PC-3 (cell line): ENCODE data around the gene LAMA2. TPM values are rescaled to one million over a fixed set of nuclear protein-coding genes. Genes with fewer than 3 reads are reported as not detected.

Experiments
- ATAC-seq: fragments of 200-7000 bp; cut with Tn5 transposase; 2 replicates; pipeline ENCODE4 v1.9.1; 2020; ENCODE audit warnings: mild to moderate bottlenecking, moderate library complexity
- BruUV-seq: library from RNA; stranded (reverse); fragments of 400-500 nt; replicated peaks from 2 replicates; lab custom pipeline; 2021; lab: Mats Ljungman, UMichigan
- CTCF ChIA-PET: fragments of 300-600 bp; sonication (Branson Sonifier 250); formaldehyde crosslinking; loops from one replicate; lab custom pipeline; 2022; ENCODE audit warnings: antibody characterized with exemption; lab: Charles Lee
- POLR2A ChIA-PET: fragments of 300-600 bp; sonication (Branson Sonifier 250); formaldehyde crosslinking; loops from one replicate; lab custom pipeline; 2022; ENCODE audit warnings: antibody characterized with exemption; ENCODE audit not compliant: unreplicated experiment; lab: Charles Lee
- DNase-seq: peaks from one replicate; pipeline ENCODE4 v3.0.0-alpha.2; 2015
- H2AFZ ChIP-seq: fragments of 300-600 bp; sonication (generic); 2 replicates; pipeline ENCODE4 v1.6.0; 2016; ENCODE audit warnings: antibody characterized with exemption, low read length
- H3F3A ChIP-seq: fragments of 300-600 bp; sonication (generic); one replicate; pipeline ENCODE4 v1.6.0; 2017; ENCODE audit warnings: antibody characterized with exemption, low read length, control low read depth, mild to moderate bottlenecking; ENCODE audit not compliant: unreplicated experiment
- H3K27ac ChIP-seq: fragments of 300-600 bp; sonication (generic); 2 replicates; pipeline ENCODE4 v1.5.1; 2016; ENCODE audit warnings: mild to moderate bottlenecking, low read length
- H3K27me3 ChIP-seq: fragments of 300-600 bp; sonication (generic); 2 replicates; pipeline ENCODE4 v1.6.1; 2016; ENCODE audit warnings: low read length, mixed read lengths
- H3K36me3 ChIP-seq: fragments of 300-600 bp; sonication (generic); 2 replicates; pipeline ENCODE4 v1.6.1; 2016; ENCODE audit warnings: low read depth, mixed run types, low read length, mixed read lengths
- H3K4me1 ChIP-seq: fragments of 300-600 bp; sonication (generic); 2 replicates; pipeline ENCODE4 v1.5.1; 2016; ENCODE audit warnings: low read length; ENCODE audit not compliant: insufficient read depth
- H3K4me2 ChIP-seq: fragments of 300-600 bp; sonication (generic); 2 replicates; pipeline ENCODE4 v1.6.0; 2016; ENCODE audit warnings: low read length
- H3K4me3 ChIP-seq: fragments of 300-600 bp; sonication (generic); 2 replicates; pipeline ENCODE4 v1.5.1; 2016; ENCODE audit warnings: mild to moderate bottlenecking, low read length, mixed read lengths
- H3K79me2 ChIP-seq: fragments of 300-600 bp; sonication (generic); 2 replicates; pipeline ENCODE4 v1.6.1; 2017; ENCODE audit warnings: low read length, mixed read lengths
- H3K9ac ChIP-seq: fragments of 300-600 bp; sonication (generic); 2 replicates; pipeline ENCODE4 v1.6.0; 2016; ENCODE audit warnings: mild to moderate bottlenecking, low read length
- H3K9me2 ChIP-seq: fragments of 300-600 bp; sonication (generic); replicated peaks from 2 replicates; pipeline ENCODE4 v1.6.1; 2016; ENCODE audit warnings: mixed run types, low read length, mixed read lengths
- H3K9me3 ChIP-seq: fragments of 300-600 bp; sonication (generic); 2 replicates; pipeline ENCODE4 v1.6.1; 2016; ENCODE audit warnings: low read length, mixed read lengths
- H4K20me1 ChIP-seq: fragments of 300-600 bp; sonication (generic); 2 replicates; pipeline ENCODE4 v1.6.1; 2016; ENCODE audit warnings: low read length, mixed read lengths
- EZH2 ChIP-seq: fragments of 300-600 bp; sonication (generic); IDR thresholded peaks from one replicate; pipeline ENCODE4 v1.6.1; 2017; ENCODE audit warnings: antibody characterized with exemption, mild to moderate bottlenecking, low read length; ENCODE audit not compliant: unreplicated experiment
- EZH2phosphoT487 ChIP-seq: fragments of 300-600 bp; sonication (generic); IDR thresholded peaks from 2 replicates; pipeline ENCODE4 v1.6.1; 2018; ENCODE audit warnings: mild to moderate bottlenecking, antibody characterized with exemption, low read length, borderline replicate concordance
- intact Hi-C: fragments of 100-400 bp; cut with micrococcal nuclease; formaldehyde crosslinking; loops from 2 replicates; pipeline ENCODE4 v1.9.0; 2023
- total RNA-seq: library from RNA; depleted of rRNA; stranded (reverse); fragments of >200 nt; gene quantifications from 2 replicates; pipeline ENCODE4 v1.2.3, GENCODE V29; 2014
- TF ChIP-seq, protein P1 (sequence below): fragments of 300-600 bp; sonication (generic); conservative IDR thresholded peaks from 2 replicates; pipeline ENCODE4 v1.5.1; 2017; ENCODE audit warnings: antibody characterized with exemption, low read depth, mild to moderate bottlenecking, low read length

The LAMA2 gene
- total RNA-seq, 1 experiment from 2014 or later: 0.22 TPM

DNA sequence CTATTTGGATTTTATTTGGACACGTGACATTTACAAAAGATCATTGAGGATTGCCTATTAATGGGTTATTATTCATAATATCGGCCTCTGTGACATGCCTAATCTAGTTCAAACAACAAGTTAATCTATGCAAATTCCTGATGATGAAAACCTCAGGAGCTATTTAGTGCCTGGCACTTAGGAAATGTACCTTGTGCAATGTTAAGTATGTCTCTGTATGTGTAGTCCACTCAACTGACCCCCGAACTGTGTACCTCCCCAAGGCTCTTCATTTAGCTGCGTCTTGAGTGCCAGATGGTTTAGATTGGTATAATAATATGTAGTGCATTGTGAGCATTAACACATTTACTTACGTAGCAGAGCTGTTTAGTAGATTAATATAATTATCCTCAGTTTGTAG lies 6.9 kb downstream of the LAMA2 start:
- ATAC-seq: no peak
- BruUV-seq: no TSS peak

DNA sequence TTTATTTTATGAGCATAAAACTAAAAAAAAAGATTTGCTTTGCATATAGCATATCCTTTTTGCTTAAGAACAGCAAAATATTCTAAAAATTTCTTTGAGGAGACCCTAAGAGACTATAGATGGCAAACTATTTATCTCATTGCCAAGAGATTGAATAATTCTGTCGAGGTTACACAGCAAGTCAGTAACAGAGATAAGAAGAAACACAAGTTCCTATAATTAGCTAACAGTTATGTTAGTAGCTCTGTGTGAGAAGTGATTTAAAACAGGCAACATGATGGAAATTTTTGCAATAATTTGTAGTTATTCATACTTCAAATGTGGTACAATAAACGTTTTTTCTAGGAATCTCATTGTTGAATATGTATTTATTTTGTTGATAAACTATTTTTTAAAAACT lies 9.1 kb downstream of the LAMA2 start:
- DNase-seq (no peak), ATAC-seq (no peak)
- POLR2A ChIA-PET: no interaction called here
- no peaks in the 10 kb centered on the region for H3K9me2 ChIP-seq
- H2AFZ ChIP-seq: no peak overlapping the region
- H3K4me3 ChIP-seq: no peak overlapping the region
- H3K36me3 ChIP-seq: no peaks in the 10 kb centered on the region
- no peaks in the 10 kb centered on the region for H3K9me3 ChIP-seq
- H3K4me1 ChIP-seq: no peaks in the 10 kb centered on the region
- no peak overlapping the region for H3K27ac ChIP-seq
- H3F3A ChIP-seq: no peaks in the 10 kb centered on the region
- no peaks in the 10 kb centered on the region for H3K27me3 ChIP-seq
- BruUV-seq: no TSS peak
- CTCF ChIA-PET: no interaction called here
- TF ChIP-seq, protein P1, sequence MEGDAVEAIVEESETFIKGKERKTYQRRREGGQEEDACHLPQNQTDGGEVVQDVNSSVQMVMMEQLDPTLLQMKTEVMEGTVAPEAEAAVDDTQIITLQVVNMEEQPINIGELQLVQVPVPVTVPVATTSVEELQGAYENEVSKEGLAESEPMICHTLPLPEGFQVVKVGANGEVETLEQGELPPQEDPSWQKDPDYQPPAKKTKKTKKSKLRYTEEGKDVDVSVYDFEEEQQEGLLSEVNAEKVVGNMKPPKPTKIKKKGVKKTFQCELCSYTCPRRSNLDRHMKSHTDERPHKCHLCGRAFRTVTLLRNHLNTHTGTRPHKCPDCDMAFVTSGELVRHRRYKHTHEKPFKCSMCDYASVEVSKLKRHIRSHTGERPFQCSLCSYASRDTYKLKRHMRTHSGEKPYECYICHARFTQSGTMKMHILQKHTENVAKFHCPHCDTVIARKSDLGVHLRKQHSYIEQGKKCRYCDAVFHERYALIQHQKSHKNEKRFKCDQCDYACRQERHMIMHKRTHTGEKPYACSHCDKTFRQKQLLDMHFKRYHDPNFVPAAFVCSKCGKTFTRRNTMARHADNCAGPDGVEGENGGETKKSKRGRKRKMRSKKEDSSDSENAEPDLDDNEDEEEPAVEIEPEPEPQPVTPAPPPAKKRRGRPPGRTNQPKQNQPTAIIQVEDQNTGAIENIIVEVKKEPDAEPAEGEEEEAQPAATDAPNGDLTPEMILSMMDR: no peak
- TF ChIP-seq EZH2phosphoT487: no peak
- no peak for TF ChIP-seq EZH2
- H4K20me1 ChIP-seq: no peaks in the 10 kb centered on the region
- intact Hi-C loops: no loop called here
- no peaks in the 10 kb centered on the region for H3K79me2 ChIP-seq
- H3K4me2 ChIP-seq: no peak overlapping the region
- H3K9ac ChIP-seq: no peak overlapping the region

More for the DNA sequence above, 6.9 kb downstream of the LAMA2 start:
- TF ChIP-seq, protein P1: no peak
- TF ChIP-seq EZH2phosphoT487 (no peak), EZH2 (no peak)
- Histone ChIP-seq H3K4me1 (no peaks in the 10 kb centered on the region), H3K4me3 (no peak overlapping the region), H3K9ac (no peak overlapping the region), H3K27me3 (no peaks in the 10 kb centered on the region), H3F3A (no peaks in the 10 kb centered on the region), H4K20me1 (no peaks in the 10 kb centered on the region), H3K79me2 (no peaks in the 10 kb centered on the region), H3K27ac (no peak overlapping the region), H3K9me3 (no peaks in the 10 kb centered on the region), H3K4me2 (no peak overlapping the region), H2AFZ (no peak overlapping the region), H3K9me2 (no peaks in the 10 kb centered on the region), H3K36me3 (no peaks in the 10 kb centered on the region)
- DNase-seq: no peak
- intact Hi-C loops: no loop called here
- ChIA-PET CTCF (no interaction called here), POLR2A (no interaction called here)

DNA sequence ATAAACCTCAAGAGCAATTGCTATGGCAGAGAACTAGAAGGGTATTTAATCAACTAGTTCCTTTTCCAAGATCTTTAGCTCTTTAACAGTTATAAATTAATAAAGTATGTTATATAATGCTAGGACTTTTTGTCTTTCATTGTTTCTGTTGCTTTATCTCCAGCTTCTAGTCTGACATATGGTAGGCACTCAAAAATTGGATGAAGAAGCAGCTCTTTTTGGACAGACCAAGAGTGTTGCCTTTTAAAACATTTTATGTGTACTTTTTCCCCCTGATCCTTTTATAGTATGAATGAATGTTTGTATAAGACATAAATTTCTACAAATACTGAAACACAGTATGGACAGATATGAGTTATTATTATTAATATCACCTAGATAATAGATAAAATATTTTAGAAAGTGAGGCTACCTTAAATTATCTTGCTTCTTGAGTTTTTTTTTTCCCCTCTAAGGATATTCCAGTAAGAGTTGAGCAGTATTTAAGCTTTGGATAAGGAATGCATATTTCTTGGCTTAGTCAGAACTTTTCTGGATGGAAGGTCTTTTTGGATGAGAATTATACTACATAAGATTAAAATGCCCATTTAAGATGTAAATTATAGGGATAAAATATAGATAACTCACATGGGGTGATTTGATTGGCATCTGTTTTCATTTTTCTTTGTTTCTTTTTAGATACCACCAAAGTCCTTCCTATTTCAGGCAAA lies 16.6 kb downstream of the LAMA2 start:
- H3K4me2 ChIP-seq: no peak overlapping the region
- no peak overlapping the region for H3K27ac ChIP-seq
- H3K79me2 ChIP-seq: no peaks in the 10 kb centered on the region
- no peaks in the 10 kb centered on the region for H3K36me3 ChIP-seq
- H3K27me3 ChIP-seq: no peaks in the 10 kb centered on the region
- no peak for ATAC-seq
- H3K4me1 ChIP-seq: no peaks in the 10 kb centered on the region
- DNase-seq: no peak
- no peaks in the 10 kb centered on the region for H3F3A ChIP-seq
- H3K9me2 ChIP-seq: no peaks in the 10 kb centered on the region
- H2AFZ ChIP-seq: no peak overlapping the region
- intact Hi-C loops: no loop called here
- no peaks in the 10 kb centered on the region for H4K20me1 ChIP-seq
- H3K9me3 ChIP-seq: no peaks in the 10 kb centered on the region
- no peak overlapping the region for H3K4me3 ChIP-seq
- H3K9ac ChIP-seq: no peak overlapping the region
- TF ChIP-seq EZH2phosphoT487: no peak
- TF ChIP-seq, protein P1: no peak
- no peak for TF ChIP-seq EZH2
- ChIA-PET POLR2A (no interaction called here), CTCF (no interaction called here)
- BruUV-seq: no TSS peak
